ENCODE data around the gene KRTAP5-11. TPM values are rescaled to one million over a fixed set of nuclear protein-coding genes. Genes with fewer than 3 reads are reported as not detected.

Gene KRTAP5-11
- total RNA-seq, 1 donor from 2014 or later = not detected

DNA sequence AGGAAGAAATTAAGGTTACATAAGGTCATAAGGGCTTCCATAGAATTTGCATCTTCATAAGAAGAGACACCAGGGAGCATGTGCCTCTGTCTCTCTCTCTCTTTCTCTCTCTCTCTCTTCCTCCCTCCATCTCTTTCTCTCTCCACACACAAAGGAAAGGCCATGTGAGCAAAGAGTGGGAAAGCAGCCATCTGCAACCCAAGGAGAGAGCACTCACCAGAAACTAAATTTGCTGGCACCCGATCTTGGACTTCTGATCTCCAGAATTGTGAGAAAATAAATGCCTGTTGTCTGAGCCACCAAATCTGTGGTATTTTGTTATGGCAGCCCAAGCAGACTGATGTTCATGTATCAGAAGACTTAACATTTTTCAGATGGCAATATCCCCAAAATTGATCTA lies 23.7 kb downstream of the KRTAP5-11 start:
- Histone ChIP-seq H3K4me3 (no peak overlapping the region), H3K27ac (no peak overlapping the region)

DNA sequence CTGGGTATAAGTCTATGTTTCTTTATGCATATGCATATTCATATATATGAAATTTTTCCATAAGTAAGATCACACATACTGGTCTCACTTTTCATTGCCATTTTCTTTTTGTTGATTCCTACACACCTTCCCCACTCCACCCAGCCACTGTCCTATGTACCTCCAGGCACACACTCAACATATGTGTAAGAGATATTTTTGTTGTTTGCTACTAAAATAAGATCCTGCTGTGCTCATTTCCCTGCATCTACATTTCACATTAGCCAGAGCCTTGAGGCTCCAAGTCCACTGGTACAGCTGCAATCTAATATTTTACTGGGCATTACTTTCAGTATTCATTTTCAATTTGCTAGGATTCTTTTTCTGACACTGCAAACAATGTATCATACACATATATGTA lies 25.4 kb downstream of the KRTAP5-11 start:
- no peak overlapping the region for H3K4me3 ChIP-seq
- H3K27ac ChIP-seq = no peak overlapping the region
- H3K9me3 ChIP-seq = no peaks in the 10 kb centered on the region
- intact Hi-C loops (cut with DNase I) = no loop called here
- H3K4me1 ChIP-seq = no peaks in the 10 kb centered on the region
- H3K27me3 ChIP-seq = no peaks in the 10 kb centered on the region
- no peak for DNase-seq (ENCODE audit: extremely low spot score in 2 of 2)
- no peaks in the 10 kb centered on the region for H3K36me3 ChIP-seq
- TF ChIP-seq POLR2AphosphoS5 (IDR thresholded peaks at IDR 0.05; ENCODE audit: insufficient read depth in 1 of 2, low read depth in 1 of 2) = no peak
- TF ChIP-seq, protein P1, sequence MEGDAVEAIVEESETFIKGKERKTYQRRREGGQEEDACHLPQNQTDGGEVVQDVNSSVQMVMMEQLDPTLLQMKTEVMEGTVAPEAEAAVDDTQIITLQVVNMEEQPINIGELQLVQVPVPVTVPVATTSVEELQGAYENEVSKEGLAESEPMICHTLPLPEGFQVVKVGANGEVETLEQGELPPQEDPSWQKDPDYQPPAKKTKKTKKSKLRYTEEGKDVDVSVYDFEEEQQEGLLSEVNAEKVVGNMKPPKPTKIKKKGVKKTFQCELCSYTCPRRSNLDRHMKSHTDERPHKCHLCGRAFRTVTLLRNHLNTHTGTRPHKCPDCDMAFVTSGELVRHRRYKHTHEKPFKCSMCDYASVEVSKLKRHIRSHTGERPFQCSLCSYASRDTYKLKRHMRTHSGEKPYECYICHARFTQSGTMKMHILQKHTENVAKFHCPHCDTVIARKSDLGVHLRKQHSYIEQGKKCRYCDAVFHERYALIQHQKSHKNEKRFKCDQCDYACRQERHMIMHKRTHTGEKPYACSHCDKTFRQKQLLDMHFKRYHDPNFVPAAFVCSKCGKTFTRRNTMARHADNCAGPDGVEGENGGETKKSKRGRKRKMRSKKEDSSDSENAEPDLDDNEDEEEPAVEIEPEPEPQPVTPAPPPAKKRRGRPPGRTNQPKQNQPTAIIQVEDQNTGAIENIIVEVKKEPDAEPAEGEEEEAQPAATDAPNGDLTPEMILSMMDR (IDR thresholded peaks at IDR 0.05) = no peak
- no peak for TF ChIP-seq POLR2A (IDR thresholded peaks at IDR 0.05)

More for the DNA sequence above, 23.7 kb downstream of the KRTAP5-11 start:
- intact Hi-C loops (cut with DNase I) = no loop called here
- TF ChIP-seq, protein P1 (IDR thresholded peaks at IDR 0.05) = no peak
- TF ChIP-seq POLR2A (IDR thresholded peaks at IDR 0.05) (no peak), POLR2AphosphoS5 (IDR thresholded peaks at IDR 0.05; ENCODE audit: insufficient read depth in 1 of 2, low read depth in 1 of 2) (no peak)
- Histone ChIP-seq H3K4me1 (no peaks in the 10 kb centered on the region), H3K9me3 (no peaks in the 10 kb centered on the region), H3K36me3 (no peaks in the 10 kb centered on the region), H3K27me3 (no peaks in the 10 kb centered on the region)
- no peak for DNase-seq (ENCODE audit: extremely low spot score in 2 of 2)

DNA sequence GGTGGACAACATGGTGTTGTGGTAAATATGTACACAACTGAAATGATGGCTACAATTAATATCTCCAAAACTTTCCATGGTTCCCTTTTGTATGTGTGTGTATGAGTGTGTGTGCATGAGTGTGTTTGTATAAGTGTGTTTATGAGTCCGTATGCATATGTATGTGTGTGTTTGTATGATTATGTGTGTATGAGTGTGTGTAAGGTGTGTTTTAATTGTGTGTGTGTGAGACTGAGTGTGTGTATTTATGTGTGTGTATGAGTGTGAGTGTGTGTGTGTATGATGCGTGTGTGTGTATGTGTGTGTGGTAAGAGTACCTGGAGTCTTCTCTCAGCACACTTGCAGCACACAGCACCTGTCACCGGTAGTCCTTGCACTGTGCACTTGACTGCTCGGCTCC lies 26.7 kb downstream of the KRTAP5-11 start:
- H3K36me3 ChIP-seq = no peaks in the 10 kb centered on the region
- H3K4me3 ChIP-seq = no peak overlapping the region
- H3K4me1 ChIP-seq = no peaks in the 10 kb centered on the region

DNA sequence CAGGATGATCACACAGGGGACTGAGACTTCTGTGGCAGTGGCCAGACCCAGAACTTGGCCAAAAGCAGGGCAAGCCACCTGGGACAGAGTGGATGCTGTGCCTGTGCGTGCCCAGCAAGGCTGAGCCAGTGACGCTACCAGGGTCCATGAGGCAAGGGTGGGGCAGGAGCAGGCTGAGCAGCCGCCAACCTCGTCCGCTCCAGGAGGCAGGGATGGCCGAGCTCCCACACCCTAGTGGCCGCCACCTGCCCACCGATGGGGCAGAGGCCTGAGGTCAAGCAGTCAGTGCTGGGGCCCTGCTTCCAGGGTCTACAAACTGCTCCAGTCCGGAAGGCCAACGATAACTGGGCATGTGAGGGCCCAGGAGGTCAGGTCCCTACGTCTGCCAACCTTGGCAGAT lies 27.2 kb downstream of the KRTAP5-11 start:
- H3K4me3 ChIP-seq = no peak overlapping the region

More for the DNA sequence above, 26.7 kb downstream of the KRTAP5-11 start:
- no peak overlapping the region for H3K27ac ChIP-seq
- no peaks in the 10 kb centered on the region for H3K27me3 ChIP-seq
- H3K9me3 ChIP-seq = no peaks in the 10 kb centered on the region
- intact Hi-C loops (cut with DNase I) = no loop called here
- TF ChIP-seq POLR2AphosphoS5 (IDR thresholded peaks at IDR 0.05; ENCODE audit: insufficient read depth in 1 of 2, low read depth in 1 of 2) (no peak), POLR2A (IDR thresholded peaks at IDR 0.05) (no peak)
- TF ChIP-seq, protein P1 (IDR thresholded peaks at IDR 0.05) = no peak
- no peak for DNase-seq (ENCODE audit: extremely low spot score in 2 of 2)

DNA sequence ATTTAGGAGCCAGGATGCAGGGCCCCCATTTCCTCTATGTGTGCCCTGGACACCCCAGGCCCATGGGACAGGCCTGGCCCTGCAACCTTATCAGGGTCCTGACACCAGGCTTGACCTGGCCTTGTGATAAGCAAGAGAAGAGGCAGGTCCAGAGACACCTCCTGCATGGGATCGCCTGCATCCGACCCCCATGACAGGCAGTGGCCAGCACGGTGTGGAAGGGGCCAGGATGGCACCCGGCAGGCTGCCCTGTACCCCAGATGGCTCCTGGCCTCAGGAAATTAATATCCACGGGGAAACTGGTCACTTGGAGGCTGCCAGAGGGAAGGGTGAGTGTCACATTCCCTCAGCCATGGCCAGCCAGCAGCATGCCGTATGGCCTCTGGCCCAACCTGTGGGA lies 27.7 kb downstream of the KRTAP5-11 start:
- Histone ChIP-seq H3K27me3 (no peaks in the 10 kb centered on the region), H3K9me3 (no peaks in the 10 kb centered on the region), H3K27ac (no peak overlapping the region), H3K4me1 (no peaks in the 10 kb centered on the region), H3K4me3 (no peak overlapping the region), H3K36me3 (no peaks in the 10 kb centered on the region)
- no peak for TF ChIP-seq POLR2A (IDR thresholded peaks at IDR 0.05)
- TF ChIP-seq, protein P1 (IDR thresholded peaks at IDR 0.05) = no peak
- no peak for TF ChIP-seq POLR2AphosphoS5 (IDR thresholded peaks at IDR 0.05; ENCODE audit: insufficient read depth in 1 of 2, low read depth in 1 of 2)
- intact Hi-C loops (cut with DNase I) = no loop called here
- DNase-seq (ENCODE audit: extremely low spot score in 2 of 2) = no peak

More for the DNA sequence above, 27.2 kb downstream of the KRTAP5-11 start:
- TF ChIP-seq POLR2A (IDR thresholded peaks at IDR 0.05) = no peak
- no peak for TF ChIP-seq POLR2AphosphoS5 (IDR thresholded peaks at IDR 0.05; ENCODE audit: insufficient read depth in 1 of 2, low read depth in 1 of 2)
- TF ChIP-seq, protein P1 (IDR thresholded peaks at IDR 0.05) = no peak
- Histone ChIP-seq H3K9me3 (no peaks in the 10 kb centered on the region), H3K27me3 (no peaks in the 10 kb centered on the region), H3K27ac (no peak overlapping the region), H3K36me3 (no peaks in the 10 kb centered on the region), H3K4me1 (no peaks in the 10 kb centered on the region)
- intact Hi-C loops (cut with DNase I) = no loop called here
- no peak for DNase-seq (ENCODE audit: extremely low spot score in 2 of 2)
